HG03039 (cell line): ENCODE measurements around the gene CASP12.
A peak's percentile ranks its signal among the peaks of the same experiment; 100 is the strongest.

Experiments used
- ATAC-seq: cut with Tn5 transposase; IDR thresholded peaks from one replicate; pipeline ENCODE4 v1.9.1; 2021; ENCODE audit warnings: mild to moderate bottlenecking, moderate library complexity; ENCODE audit not compliant: unreplicated experiment

The CASP12 gene

GRCh38 chr11:104892723-104893511, 5.3 kb downstream of the CASP12 start:
- ATAC-seq: no peak

GRCh38 chr11:104891135-104891534, 7.1 kb downstream of the CASP12 start:
- ATAC-seq: no peak

DNA sequence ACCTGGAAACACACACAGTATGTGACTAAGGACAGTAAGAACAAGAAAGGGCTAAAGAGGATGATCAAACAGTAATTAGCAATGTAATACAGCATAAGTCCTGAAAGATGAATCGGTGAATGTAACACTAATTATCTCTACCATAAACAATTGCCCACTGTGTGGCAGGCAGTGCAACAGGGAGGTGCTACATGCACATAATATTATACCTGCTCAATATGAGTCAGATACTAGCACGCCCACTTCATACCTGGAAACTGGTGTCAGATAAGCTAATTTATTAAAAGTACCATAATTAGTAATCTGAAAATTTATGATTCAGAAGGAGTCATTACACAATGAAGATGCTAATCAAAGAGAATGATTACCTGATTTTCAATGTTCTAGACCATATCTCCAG, 14.9 kb downstream of the CASP12 start:
- ATAC-seq: no peak

DNA sequence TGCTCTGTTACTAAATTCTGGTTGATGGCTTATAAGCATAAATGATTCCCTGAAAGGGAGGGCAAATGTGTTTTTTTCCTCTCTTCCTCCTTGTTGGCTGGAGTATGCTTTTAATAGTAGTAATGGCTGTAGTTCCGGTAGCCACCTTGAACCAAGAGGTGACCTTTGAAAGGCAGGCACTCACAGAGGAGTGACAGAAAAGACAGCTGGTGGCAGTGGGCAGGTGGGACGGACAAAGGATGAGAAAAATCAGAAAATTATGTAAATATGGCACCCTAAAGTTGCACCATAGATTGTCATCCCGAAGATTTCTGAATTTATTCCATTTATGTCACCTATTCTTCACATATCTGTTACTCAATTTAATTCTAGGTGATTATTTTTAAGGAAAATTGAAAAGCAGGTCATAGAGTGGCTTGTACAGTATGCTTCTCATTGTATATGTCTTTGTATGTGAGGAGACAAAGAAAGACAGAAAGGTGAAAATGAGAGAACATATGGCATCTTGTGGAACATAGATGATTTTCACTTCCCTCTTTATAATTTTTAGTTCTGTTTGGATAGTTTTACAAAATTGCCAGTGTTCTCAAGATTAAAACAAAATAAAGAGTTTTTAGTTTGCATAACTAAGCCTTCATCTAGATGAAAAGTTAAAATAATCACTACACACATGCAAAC, 17.0 kb downstream of the CASP12 start:
- peak; percentile 71 for ATAC-seq

- no peak for ATAC-seq
Measured at GRCh38 chr11:104879514-104880190, 18.6 kb downstream of the CASP12 start.

GRCh38 chr11:104876861-104877431, 21.3 kb downstream of the CASP12 start:
- ATAC-seq: no peak

GRCh38 chr11:104876324-104876723, 21.9 kb downstream of the CASP12 start:
- ATAC-seq: no peak

DNA sequence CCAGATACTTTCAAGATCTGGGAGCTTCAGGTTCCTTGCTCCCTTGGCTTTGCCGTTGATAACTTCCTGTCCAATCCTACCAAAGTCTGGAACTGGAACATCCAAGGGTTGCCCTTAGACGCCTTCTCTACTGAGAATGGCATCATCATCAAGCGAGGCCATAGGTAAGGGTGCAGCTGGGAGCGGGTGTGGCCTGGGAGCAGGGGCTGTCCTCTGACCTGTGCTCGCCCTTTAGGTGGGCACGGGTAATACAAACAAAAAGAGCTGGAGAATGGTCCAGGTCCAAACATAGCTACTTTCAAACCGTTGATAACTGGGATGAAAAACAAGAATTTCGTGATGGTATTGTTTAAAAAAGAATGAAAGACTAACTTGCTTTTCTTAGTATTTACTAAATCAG, 25.0 kb downstream of the CASP12 start:
- ATAC-seq: no peak

- no peak for ATAC-seq
Measured at GRCh38 chr11:104872393-104872792, 25.9 kb downstream of the CASP12 start.

DNA sequence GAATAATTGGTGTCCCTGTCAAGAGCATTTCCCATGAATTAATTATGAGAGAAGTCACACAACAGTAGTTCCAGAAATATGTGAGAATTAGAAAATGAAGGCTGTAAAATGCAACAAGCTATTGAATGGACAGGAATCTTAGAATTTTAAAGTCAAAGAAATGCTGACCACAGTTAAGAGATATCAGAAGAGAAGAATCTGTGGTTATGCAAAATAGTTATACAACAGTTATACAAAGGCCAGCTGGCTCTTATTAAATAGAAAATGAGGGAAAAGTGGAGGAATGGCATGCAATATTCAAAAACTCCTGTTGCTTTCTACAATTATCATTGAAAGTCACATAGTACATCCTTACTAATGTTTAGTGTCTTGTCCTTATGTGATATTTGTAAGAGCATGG, 27.4 kb downstream of the CASP12 start:
- no peak for ATAC-seq

- ATAC-seq: no peak
Measured at GRCh38 chr11:104866815-104867214, 31.4 kb downstream of the CASP12 start.

DNA sequence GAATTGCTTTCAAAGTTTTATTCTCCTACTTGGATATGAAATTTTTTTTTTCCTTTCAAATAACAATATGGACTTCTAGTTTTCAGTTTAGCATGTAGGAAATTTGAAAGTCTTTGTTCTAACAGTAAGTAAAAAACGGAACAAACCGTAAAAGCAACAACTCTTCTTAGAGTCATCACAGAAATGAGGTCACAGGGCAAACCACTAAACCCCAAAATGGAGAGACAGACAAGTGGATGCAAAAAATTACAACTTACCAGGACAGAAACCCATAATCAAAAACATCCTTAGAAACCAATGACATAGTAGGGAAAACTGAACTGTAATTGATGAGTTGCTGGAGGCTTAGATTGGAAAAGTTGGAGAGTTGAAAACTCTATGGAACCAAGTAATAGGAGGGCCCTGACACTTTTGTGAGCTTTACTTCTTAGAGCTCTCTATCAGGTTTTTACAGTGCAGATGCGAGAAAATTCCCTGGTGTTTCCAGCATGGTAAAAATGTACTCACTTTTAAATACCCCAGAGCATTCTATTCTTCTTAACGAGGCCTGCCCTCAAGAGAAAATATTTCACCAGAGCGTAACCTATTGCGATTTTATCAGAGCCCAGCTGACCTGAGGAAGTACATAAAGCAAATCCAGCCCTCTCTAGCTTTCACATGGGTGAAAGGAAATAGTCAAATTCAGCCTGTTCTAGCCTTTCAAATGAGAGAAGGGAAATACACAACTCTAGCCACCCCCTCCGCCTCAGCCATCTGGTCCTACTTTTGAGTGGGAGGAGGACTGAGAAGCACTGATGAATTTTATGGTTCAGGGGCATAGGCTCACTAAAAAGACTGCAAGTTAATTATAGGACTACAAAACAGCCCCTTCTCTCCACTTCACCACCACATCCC, 39.1 kb downstream of the CASP12 start:
- ATAC-seq: no peak

- no peak for ATAC-seq
Measured at GRCh38 chr11:104856607-104857006, 41.7 kb downstream of the CASP12 start.

DNA sequence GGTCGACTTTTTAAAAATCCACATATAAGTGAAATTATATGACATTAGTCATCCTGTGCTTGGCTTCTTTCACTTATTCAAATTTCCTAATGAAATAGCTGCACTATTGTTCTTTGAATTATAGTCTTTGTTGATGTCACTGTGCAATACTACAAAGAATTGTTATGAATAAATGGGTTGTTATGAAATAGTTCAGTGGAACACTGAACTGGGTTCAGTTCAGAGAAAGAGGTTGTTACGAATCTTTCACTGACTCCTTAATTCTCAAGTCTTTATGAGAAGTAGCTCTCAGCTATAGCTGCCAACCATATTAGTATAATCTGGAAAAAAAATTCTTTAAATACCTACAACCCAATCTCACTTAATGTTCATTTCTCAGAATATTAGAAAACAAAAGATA, 42.3 kb downstream of the CASP12 start:
- no peak for ATAC-seq

DNA sequence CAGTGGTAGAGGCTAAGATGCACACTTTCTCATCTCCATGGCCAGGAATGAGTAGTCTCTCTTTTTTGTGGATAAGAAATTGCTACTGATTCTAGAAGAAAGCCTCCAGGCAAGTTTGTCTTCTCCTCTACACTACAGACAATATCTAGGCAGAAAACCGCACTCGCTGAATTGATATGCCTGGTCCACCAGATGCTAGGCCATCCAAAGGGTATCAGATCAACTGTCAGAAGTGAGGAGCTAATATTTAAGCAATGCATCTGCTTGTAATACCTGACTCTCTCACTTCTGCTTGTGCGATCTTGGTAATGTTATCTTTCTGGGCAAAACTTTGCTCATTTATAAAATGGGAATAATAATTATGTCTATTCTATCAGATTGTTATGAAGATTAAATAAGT, 45.0 kb downstream of the CASP12 start:
- ATAC-seq: no peak

DNA sequence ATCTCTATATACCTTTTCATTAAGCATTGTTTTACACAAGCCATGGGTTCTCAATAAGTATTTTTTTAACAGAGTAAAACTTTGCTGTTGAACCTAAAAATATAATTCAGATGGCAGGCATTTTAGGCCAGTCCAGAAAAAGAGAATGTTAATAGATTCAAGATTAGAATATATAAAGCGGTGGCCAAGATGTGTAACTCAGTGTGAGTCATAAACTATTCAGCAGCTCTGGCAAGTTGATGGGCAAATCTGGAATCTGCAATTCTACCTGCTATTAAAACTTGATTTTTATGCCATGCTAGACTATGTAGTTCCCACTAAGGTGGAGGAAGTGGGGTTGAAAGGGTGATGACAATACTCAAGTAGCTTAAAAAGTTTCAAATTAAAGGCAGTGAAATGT, 45.4 kb downstream of the CASP12 start:
- ATAC-seq: no peak

GRCh38 chr11:104846216-104846615, 52.0 kb downstream of the CASP12 start:
- ATAC-seq: no peak

DNA sequence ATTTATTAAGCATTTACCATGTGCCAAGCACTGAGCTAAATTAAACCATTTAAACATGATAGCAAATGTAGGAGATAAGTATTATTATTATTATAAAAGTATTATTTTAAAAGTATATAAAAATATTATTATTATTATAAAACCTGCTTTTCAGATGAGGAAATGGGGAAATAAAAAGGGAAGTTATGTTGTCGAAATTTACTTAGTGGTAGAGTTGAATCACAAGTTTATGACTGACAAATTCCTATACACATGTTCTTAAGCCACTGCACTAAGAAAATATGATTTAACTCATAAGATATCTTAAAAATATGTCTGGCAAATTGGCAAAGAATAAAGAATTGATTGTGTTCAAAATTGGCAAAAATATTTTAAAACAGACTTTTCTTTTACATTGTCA, 53.8 kb downstream of the CASP12 start:
- no peak for ATAC-seq

DNA sequence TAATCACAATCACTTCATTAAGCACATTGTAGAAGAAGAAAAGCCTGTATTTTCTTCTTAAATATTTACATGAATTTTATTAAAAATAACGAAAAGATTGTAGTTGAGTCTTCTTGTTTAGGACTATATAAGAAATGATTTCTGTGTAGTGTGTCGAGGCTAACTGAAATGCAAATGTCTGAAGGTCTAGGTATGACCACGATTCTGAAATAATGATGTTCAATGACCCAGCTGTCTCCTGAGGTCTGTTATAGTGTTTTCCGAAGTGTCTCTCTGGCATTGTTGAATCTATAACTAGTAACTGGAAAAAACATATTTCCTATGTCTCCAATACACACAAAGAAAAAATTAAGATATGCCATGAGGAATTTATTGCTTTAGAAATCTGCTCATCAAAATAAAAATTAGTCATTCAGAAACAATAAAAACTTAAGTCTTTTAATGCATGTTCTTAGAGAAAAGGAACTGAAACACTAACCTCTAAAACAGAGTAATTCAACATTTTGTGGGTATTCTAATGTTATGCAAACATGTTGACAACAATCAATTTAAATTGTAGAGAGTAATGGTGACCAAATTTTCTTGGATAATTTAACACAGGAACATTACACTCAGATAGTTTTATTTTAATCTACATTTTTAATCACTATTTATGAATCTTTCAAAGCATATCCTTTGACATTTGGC, 55.0 kb downstream of the CASP12 start:
- no peak for ATAC-seq

GRCh38 chr11:104841973-104842525, 56.2 kb downstream of the CASP12 start:
- no peak for ATAC-seq
